ENCODE data around the gene PDE6H.

PDE6H gene

GRCh38 chr12:14931359-14931758, 41.5 kb upstream of the PDE6H start:
- no peak for TF ChIP-seq EZH2 (optimal IDR thresholded peaks at IDR 0.05; ENCODE audit: low read depth, low read length)
- TF ChIP-seq EZH2phosphoT487 (IDR thresholded peaks at IDR 0.05; ENCODE audit: low read length) = no peak
- TF ChIP-seq CTCF (IDR thresholded peaks at IDR 0.05; ENCODE audit: low read length) = no peak
- no peaks in the 10 kb centered on the region for H3K27me3 ChIP-seq (replicated peaks; ENCODE audit: insufficient read depth, low read length)
- H2AFZ ChIP-seq (ENCODE audit: low read length) = no peak overlapping the region
- no peaks in the 10 kb centered on the region for H3K4me1 ChIP-seq (ENCODE audit: low read length)
- no peaks in the 10 kb centered on the region for H3K9me2 ChIP-seq (replicated peaks; ENCODE audit: insufficient read depth, low read length)
- no peak overlapping the region for H3K9ac ChIP-seq (ENCODE audit: low read length)
- H3K27ac ChIP-seq (ENCODE audit: low read length) = no peak overlapping the region
- H4K20me1 ChIP-seq (ENCODE audit: insufficient read depth, low read length) = no peaks in the 10 kb centered on the region
- H3K9me3 ChIP-seq (replicated peaks; ENCODE audit: insufficient read depth, low read length) = no peaks in the 10 kb centered on the region
- no peak for DNase-seq
- no peak overlapping the region for H3K4me2 ChIP-seq (ENCODE audit: low read depth, low read length)
- no peaks in the 10 kb centered on the region for H3K79me2 ChIP-seq (ENCODE audit: low read length)
- no peaks in the 10 kb centered on the region for H3K36me3 ChIP-seq (replicated peaks; ENCODE audit: insufficient read depth, low read length)
- no peaks in the 10 kb centered on the region for H3F3A ChIP-seq (ENCODE audit: insufficient read depth, low read length)
- no peak overlapping the region for H3K4me3 ChIP-seq (ENCODE audit: low read length)

- no peaks in the 10 kb centered on the region for H3K4me1 ChIP-seq (ENCODE audit: low read length)
- no peaks in the 10 kb centered on the region for H3K79me2 ChIP-seq (ENCODE audit: low read length)
- no peaks in the 10 kb centered on the region for H4K20me1 ChIP-seq (ENCODE audit: insufficient read depth, low read length)
- no peak overlapping the region for H3K9ac ChIP-seq (ENCODE audit: low read length)
- no peaks in the 10 kb centered on the region for H3K9me3 ChIP-seq (replicated peaks; ENCODE audit: insufficient read depth, low read length)
- no peaks in the 10 kb centered on the region for H3F3A ChIP-seq (ENCODE audit: insufficient read depth, low read length)
- DNase-seq = no peak
- H3K27me3 ChIP-seq (replicated peaks; ENCODE audit: insufficient read depth, low read length) = no peaks in the 10 kb centered on the region
- H2AFZ ChIP-seq (ENCODE audit: low read length) = no peak overlapping the region
- TF ChIP-seq CTCF (IDR thresholded peaks at IDR 0.05; ENCODE audit: low read length) (no peak), EZH2phosphoT487 (IDR thresholded peaks at IDR 0.05; ENCODE audit: low read length) (no peak), EZH2 (optimal IDR thresholded peaks at IDR 0.05; ENCODE audit: low read depth, low read length) (no peak)
- no peak overlapping the region for H3K4me3 ChIP-seq (ENCODE audit: low read length)
- no peaks in the 10 kb centered on the region for H3K36me3 ChIP-seq (replicated peaks; ENCODE audit: insufficient read depth, low read length)
- no peak overlapping the region for H3K4me2 ChIP-seq (ENCODE audit: low read depth, low read length)
- no peaks in the 10 kb centered on the region for H3K9me2 ChIP-seq (replicated peaks; ENCODE audit: insufficient read depth, low read length)
- H3K27ac ChIP-seq (ENCODE audit: low read length) = no peak overlapping the region
Measured at GRCh38 chr12:14931791-14932560, 40.9 kb upstream of the PDE6H start.

GRCh38 chr12:14934511-14934910, 38.3 kb upstream of the PDE6H start:
- H3F3A ChIP-seq (ENCODE audit: insufficient read depth, low read length) = no peaks in the 10 kb centered on the region
- no peaks in the 10 kb centered on the region for H3K4me1 ChIP-seq (ENCODE audit: low read length)
- H4K20me1 ChIP-seq (ENCODE audit: insufficient read depth, low read length) = no peaks in the 10 kb centered on the region
- no peak overlapping the region for H3K27ac ChIP-seq (ENCODE audit: low read length)
- no peak overlapping the region for H2AFZ ChIP-seq (ENCODE audit: low read length)
- no peak overlapping the region for H3K9ac ChIP-seq (ENCODE audit: low read length)
- no peak overlapping the region for H3K4me3 ChIP-seq (ENCODE audit: low read length)
- H3K9me2 ChIP-seq (replicated peaks; ENCODE audit: insufficient read depth, low read length) = no peaks in the 10 kb centered on the region
- TF ChIP-seq EZH2 (optimal IDR thresholded peaks at IDR 0.05; ENCODE audit: low read depth, low read length) = no peak
- no peak for TF ChIP-seq EZH2phosphoT487 (IDR thresholded peaks at IDR 0.05; ENCODE audit: low read length)
- TF ChIP-seq CTCF (IDR thresholded peaks at IDR 0.05; ENCODE audit: low read length) = no peak
- no peaks in the 10 kb centered on the region for H3K36me3 ChIP-seq (replicated peaks; ENCODE audit: insufficient read depth, low read length)
- H3K9me3 ChIP-seq (replicated peaks; ENCODE audit: insufficient read depth, low read length) = no peaks in the 10 kb centered on the region
- no peak for DNase-seq
- no peaks in the 10 kb centered on the region for H3K79me2 ChIP-seq (ENCODE audit: low read length)
- no peak overlapping the region for H3K4me2 ChIP-seq (ENCODE audit: low read depth, low read length)
- no peaks in the 10 kb centered on the region for H3K27me3 ChIP-seq (replicated peaks; ENCODE audit: insufficient read depth, low read length)

Data from MM.1S (cell line).